Activated T-helper 1 cell treated with anti-CD3 and anti-CD28 coated beads, Interleukin-2, amount 50 U/mL, for 16 hours (primary cell): Measurements from ENCODE around the gene USP24.
"Not testable (repeated sequence)": the region's sequence is repeated elsewhere in the genome, so short reads cannot be mapped to it uniquely, and the experiment has no call there.

Experiments used
- DNase-seq, 2 donors: peaks; one replicate each; pipeline ENCODE4 v3.0.0-alpha.2; 2020; ENCODE audit warnings: low read depth in 1 of 2, low spot score in 1 of 2

The USP24 gene

GRCh38 chr1:55230659-55231058 is 15.5 kb upstream of the USP24 start:
- DNase-seq: no peak

GRCh38 chr1:55229726-55230125 is 14.6 kb upstream of the USP24 start:
- DNase-seq: not testable (repeated sequence)

GRCh38 chr1:55225228-55225627 is 10.1 kb upstream of the USP24 start:
- no peak for DNase-seq

DNA sequence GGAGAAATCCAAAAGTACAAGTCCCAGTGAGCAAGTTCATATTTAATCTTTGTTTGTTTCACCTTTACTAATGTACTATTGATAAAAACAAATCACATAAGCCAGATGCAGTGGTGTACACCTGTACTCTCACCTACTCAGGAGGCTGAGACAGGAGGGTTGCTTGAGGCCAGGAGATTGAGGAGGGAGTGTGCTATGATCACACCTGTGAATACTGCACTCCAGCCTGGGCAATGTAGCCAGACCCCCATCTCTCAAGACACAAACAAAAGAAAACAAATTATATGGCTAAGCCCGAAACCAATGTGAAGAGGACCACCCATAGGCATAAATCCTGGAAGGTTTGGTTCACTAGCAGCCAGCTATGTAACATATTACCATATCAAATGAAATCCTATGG is 9.6 kb upstream of the USP24 start:
- DNase-seq: no peak

- no peak for DNase-seq
These were observed 7.0 kb upstream of the USP24 start for GRCh38 chr1:55222152-55222551.

DNA sequence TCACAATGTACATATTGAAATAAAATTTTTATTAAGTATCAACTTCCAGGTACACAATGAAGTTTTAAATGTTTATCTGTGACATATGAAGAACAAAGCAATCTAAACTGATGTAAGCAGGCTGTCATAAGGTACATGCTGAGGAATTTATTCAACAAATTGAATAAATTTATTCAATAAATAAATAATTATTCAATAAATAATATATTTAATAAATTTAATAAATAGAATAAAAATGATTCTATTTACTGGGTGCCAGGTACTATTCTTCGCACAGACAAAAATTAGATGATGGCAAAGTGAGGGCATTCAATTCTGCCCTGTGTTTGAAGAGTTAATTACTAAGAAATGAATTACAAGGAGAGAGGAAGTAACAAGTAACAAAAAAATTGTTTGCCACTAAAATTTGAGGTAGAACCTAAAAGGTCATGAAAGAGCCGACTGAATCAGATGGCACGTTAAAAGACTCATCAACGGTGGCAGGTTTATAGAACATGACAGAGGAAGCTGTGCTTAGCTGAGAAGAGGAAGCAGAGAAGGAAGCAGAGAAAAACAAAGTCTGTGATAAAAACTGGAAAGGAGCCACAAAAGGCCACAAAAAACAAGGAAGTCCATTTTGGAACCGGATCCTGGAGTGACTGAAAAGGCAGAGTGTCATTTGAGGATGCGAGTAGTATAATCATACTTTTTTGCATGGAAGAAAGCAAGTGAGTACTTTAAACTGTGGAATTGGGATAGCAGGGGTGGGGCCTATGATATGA is 2.2 kb upstream of the USP24 start:
- no peak for DNase-seq

GRCh38 chr1:55216096-55216495 is 932 bp upstream of the USP24 start:
- no peak for DNase-seq

DNA sequence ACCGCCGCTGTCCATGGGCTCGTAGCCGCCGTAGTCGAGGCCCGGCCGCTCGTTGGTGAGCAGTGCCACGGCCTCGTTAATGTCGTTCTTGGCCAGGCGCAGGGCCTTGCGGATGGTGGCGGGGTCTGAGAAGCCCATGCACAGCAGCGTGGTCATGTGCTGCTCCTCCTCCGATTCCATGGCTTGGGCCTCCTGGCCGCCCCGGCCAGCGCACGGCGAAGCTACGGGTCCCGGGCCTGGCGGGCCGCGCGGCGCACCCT is 300 bp downstream of the USP24 start:
- DNase-seq: no peak

- peak in 1 of 2 donors; percentile 26 for DNase-seq
These were observed 791 bp downstream of the USP24 start for GRCh38 chr1:55214212-55214933.

- no peak for DNase-seq
These were observed 1.3 kb downstream of the USP24 start for GRCh38 chr1:55213885-55214211.

GRCh38 chr1:55213151-55213884 is 1.8 kb downstream of the USP24 start:
- DNase-seq: no peak

DNA sequence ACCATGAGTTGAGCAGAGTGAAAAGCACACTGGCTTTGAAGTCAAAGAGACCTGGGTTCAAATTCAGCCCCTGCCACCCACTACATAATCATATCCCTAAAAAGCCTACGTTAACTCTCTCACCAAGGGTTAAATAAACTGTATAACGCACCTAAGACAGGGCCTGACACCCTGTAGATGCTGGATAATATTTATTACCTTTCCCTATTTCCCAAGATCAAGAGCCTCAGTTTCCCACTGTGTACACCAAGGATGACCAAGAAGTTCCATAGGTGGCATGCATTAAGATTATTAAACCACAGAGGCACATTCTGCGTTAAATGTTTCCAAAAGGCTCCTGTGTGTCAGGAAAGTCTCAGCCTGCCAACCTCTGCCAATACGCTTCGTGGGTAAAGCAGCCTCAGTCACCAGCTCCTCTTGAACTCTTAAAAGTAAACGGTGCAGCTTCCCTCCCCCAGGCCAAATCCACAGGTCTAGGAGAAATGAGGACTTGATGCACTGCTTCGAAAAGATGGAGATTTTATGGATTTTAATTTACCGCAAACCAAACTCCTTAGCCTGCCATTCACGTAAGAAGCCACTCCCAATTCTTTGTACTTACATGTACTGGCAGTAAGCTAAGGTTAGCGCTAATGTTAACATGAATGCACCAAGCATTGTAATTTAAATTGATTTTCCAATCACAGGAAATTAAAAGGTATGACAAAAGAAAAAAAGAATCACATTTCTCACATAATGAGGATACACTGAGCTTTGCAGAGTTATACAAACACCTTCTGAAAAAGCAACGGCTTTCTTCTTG is 2.6 kb downstream of the USP24 start:
- DNase-seq: no peak

DNA sequence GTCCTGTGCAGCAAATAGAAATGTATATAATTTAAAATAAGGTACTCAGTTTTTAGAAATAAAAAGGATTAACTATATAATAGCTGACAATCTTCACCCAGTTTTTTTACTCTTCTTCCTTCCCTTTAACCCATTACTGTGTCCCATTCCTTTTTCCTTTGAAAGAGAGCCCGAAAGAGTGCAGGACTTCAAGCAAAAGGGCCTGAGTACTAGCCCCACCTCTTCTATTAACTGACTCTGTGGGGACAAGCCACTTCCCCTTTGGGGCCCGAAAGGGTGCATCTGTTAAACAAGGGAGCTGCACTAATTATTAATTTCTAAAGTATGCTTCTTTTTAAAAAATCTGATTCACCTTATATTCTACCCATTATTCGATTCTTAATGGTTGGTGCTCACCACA is 3.3 kb downstream of the USP24 start:
- no peak for DNase-seq

GRCh38 chr1:55210990-55211801 is 4.0 kb downstream of the USP24 start:
- DNase-seq: no peak

DNA sequence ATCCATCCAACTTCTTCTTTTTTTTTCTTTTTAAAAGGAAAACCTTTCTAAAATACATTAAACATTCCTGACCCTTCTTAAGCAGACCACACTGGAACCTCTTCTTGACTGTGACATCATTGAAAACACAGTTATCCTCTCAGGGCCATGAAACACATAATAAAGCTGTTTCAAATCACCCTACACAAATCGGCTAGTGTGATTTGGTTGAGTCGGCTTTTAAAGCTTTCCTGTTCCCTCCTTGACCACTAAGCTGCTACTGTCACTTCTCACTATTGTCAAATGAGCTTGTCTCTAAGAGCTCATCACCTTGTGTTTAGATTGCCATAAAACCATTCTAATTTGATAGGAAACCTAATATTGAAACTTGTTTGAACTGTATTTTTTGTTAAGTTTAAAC is 5.9 kb downstream of the USP24 start:
- DNase-seq: no peak

- no peak for DNase-seq
These were observed 9.0 kb downstream of the USP24 start for GRCh38 chr1:55206210-55206609.

- DNase-seq: no peak
These were observed 10.2 kb downstream of the USP24 start for GRCh38 chr1:55204997-55205396.

DNA sequence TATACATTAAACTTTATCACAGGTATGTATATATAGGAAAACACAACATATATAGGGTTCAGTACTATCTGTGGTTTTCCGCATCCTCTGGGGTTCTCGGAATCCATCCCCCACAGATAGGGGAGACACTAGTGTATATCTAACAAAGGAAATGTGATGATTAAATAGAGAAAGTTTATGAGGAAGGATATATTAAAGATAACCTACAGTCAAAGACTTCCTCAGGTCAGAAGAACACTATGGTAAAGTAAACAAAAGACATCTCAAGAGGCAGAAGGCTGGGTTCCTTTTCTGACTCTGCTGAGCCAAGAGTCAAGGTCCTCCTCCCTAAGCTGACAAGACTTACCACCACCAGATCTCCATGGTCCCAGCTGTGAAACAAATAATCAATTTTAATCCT is 12.1 kb downstream of the USP24 start:
- no peak for DNase-seq

DNA sequence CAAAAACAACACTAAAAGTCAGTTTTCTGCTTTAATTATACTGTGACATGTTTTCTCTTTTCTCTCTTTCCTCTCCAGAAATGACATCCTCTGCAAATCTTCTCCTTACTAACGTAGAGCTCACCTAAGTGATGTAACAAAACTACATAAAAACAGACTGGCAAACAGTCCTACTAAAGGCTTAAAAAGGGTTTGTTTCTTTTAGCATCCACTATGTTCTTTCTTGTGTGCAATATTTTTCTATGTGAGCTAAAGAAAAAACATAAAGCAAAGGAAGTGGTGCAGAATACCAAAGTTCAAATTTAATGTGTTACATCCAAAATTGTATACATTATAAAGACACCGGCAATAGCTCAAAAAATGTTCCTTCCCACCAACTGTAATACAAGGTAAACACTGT is 14.5 kb downstream of the USP24 start:
- DNase-seq: no peak

DNA sequence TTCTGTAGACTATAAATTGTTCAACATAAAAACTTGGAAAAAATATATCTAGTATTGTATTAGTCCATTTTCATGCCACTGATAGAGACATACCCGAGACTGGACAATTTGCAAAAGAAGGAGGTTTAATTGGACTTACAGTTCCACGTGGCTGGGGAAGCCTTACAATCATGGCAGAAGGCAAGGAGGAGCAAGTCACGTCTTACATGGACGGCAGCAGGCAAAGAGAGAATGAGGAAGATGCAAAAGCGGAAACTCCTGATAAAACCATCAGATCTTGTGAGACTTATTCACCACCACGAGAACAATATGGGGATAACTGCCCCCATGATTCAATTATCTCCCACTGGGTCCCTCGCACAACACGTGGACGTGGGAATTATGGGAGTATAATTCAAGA is 15.4 kb downstream of the USP24 start:
- DNase-seq: not testable (repeated sequence)

GRCh38 chr1:55198044-55198443 is 17.1 kb downstream of the USP24 start:
- DNase-seq: no peak
